ENCODE measurements around the gene RBMS3. TPM values are rescaled to one million over a fixed set of nuclear protein-coding genes. Genes with fewer than 3 reads are reported as not detected.
"Not testable (repeated sequence)": the region's sequence is repeated elsewhere in the genome, so short reads cannot be mapped to it uniquely, and the experiment has no call there.

RBMS3 gene
- total and polyA plus RNA-seq, 7 donors = 0.46 to 61.9 (median 39.9) TPM

GRCh38 chr3:29796808-29797207 lies 515.9 kb downstream of the RBMS3 start:
- 93 to 96% methylated on average over 8 of the region's 8 CpGs for WGBS, 2 donors
- TF ChIP-seq POLR2A (IDR thresholded peaks at IDR 0.05) = no peak
- TF ChIP-seq, protein P1, sequence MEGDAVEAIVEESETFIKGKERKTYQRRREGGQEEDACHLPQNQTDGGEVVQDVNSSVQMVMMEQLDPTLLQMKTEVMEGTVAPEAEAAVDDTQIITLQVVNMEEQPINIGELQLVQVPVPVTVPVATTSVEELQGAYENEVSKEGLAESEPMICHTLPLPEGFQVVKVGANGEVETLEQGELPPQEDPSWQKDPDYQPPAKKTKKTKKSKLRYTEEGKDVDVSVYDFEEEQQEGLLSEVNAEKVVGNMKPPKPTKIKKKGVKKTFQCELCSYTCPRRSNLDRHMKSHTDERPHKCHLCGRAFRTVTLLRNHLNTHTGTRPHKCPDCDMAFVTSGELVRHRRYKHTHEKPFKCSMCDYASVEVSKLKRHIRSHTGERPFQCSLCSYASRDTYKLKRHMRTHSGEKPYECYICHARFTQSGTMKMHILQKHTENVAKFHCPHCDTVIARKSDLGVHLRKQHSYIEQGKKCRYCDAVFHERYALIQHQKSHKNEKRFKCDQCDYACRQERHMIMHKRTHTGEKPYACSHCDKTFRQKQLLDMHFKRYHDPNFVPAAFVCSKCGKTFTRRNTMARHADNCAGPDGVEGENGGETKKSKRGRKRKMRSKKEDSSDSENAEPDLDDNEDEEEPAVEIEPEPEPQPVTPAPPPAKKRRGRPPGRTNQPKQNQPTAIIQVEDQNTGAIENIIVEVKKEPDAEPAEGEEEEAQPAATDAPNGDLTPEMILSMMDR (IDR thresholded peaks at IDR 0.05) = no peak
- TF ChIP-seq EP300 (IDR thresholded peaks at IDR 0.05) = no peak
- no peak for TF ChIP-seq POLR2AphosphoS5 (IDR thresholded peaks at IDR 0.05)
- Histone ChIP-seq H3K4me1 (no peaks in the 10 kb centered on the region), H3K27ac (no peak overlapping the region), H3K9me3 (no peaks in the 10 kb centered on the region), H3K27me3 (no peaks in the 10 kb centered on the region), H3K36me3 (no peaks in the 10 kb centered on the region), H3K4me3 (no peak overlapping the region)
- no peak for DNase-seq
- intact Hi-C loops (cut with DNase I) = no loop called here

GRCh38 chr3:29802057-29802456 lies 521.2 kb downstream of the RBMS3 start:
- H3K4me1 ChIP-seq = no peaks in the 10 kb centered on the region
- TF ChIP-seq POLR2AphosphoS5 (IDR thresholded peaks at IDR 0.05) (no peak), POLR2A (IDR thresholded peaks at IDR 0.05) (no peak)
- H3K27ac ChIP-seq = no peak overlapping the region
- H3K9me3 ChIP-seq = no peaks in the 10 kb centered on the region
- no peaks in the 10 kb centered on the region for H3K27me3 ChIP-seq
- WGBS, 2 donors = 50 to 75% methylated on average over 4 of the region's 4 CpGs
- H3K4me3 ChIP-seq = no peak overlapping the region
- H3K36me3 ChIP-seq = no peaks in the 10 kb centered on the region
- intact Hi-C loops (cut with DNase I) = no loop called here
- no peak for DNase-seq

- no peaks in the 10 kb centered on the region for H3K9me3 ChIP-seq
- no peaks in the 10 kb centered on the region for H3K4me1 ChIP-seq
- no peak for DNase-seq
- H3K36me3 ChIP-seq = no peaks in the 10 kb centered on the region
- no peak overlapping the region for H3K4me3 ChIP-seq
- no peak overlapping the region for H3K27ac ChIP-seq
- TF ChIP-seq EP300 (IDR thresholded peaks at IDR 0.05) (no peak), POLR2AphosphoS5 (IDR thresholded peaks at IDR 0.05) (no peak), POLR2A (IDR thresholded peaks at IDR 0.05) (no peak)
- TF ChIP-seq, protein P1 (IDR thresholded peaks at IDR 0.05) = no peak
- H3K27me3 ChIP-seq = no peaks in the 10 kb centered on the region
- intact Hi-C loops (cut with DNase I) = no loop called here
Observed at GRCh38 chr3:29804044-29804443, 523.2 kb downstream of the RBMS3 start.

GRCh38 chr3:29805757-29806156 lies 524.9 kb downstream of the RBMS3 start:
- Histone ChIP-seq H3K27ac (no peak overlapping the region), H3K36me3 (no peaks in the 10 kb centered on the region), H3K9me3 (no peaks in the 10 kb centered on the region), H3K4me1 (no peaks in the 10 kb centered on the region), H3K4me3 (no peak overlapping the region), H3K27me3 (no peaks in the 10 kb centered on the region)
- intact Hi-C loops (cut with DNase I) = no loop called here
- 0 to 90% methylated on average over 1 of the region's 1 CpG for WGBS, 2 donors
- TF ChIP-seq POLR2AphosphoS5 (IDR thresholded peaks at IDR 0.05) (no peak), POLR2A (IDR thresholded peaks at IDR 0.05) (no peak), EP300 (IDR thresholded peaks at IDR 0.05) (no peak)
- TF ChIP-seq, protein P1 (IDR thresholded peaks at IDR 0.05) = no peak
- no peak for DNase-seq

DNA sequence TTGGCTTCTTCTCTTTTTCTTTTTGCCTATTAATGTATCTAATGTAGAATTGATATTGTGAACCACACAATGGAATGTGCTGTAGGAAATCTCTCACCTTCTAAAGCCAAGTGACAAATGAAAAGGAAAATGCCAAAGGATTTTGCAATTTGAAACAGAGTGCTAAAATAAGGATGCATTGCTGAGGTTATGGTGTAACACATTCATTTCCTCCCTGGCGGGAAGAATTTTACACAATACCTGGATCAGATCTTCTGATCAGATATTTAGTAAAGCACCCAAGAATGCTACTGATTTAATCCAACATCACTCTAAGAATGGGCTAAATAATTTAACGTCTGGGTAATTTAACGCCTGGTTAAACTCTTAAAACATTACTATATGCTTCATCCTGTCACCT lies 527.5 kb downstream of the RBMS3 start:
- H3K27me3 ChIP-seq; H3K9me3 ChIP-seq; H3K36me3 ChIP-seq; intact Hi-C loops (cut with DNase I); H3K27ac ChIP-seq; H3K4me3 ChIP-seq; DNase-seq; H3K4me1 ChIP-seq: not testable (repeated sequence)
- 86 to 91% methylated on average over 3 of the region's 3 CpGs for WGBS, 2 donors

DNA sequence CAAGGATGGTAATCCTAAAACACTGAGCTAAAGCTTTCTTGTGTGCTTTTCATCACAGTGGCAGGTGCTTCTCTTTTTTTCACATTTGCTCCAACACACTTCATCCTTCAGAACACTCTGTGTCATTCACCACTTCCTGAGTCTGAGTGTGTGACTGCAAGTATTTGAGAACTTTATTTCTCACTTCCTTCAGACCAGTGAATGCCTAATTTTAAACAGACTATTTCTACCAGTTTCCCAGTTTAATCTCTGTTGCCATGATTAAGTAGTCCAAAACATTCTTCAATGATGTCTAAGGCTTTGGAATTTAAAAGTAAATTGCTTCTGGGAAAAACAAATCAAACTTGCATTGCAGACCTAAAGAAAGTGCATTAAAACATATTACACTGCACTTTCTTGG lies 541.2 kb downstream of the RBMS3 start:
- Histone ChIP-seq H3K4me3 (no peak overlapping the region), H3K36me3 (no peaks in the 10 kb centered on the region), H3K27ac (no peak overlapping the region), H3K4me1 (no peaks in the 10 kb centered on the region), H3K27me3 (no peaks in the 10 kb centered on the region), H3K9me3 (no peaks in the 10 kb centered on the region)
- no peak for DNase-seq
- intact Hi-C loops (cut with DNase I) = no loop called here
- TF ChIP-seq, protein P1 (IDR thresholded peaks at IDR 0.05) = no peak
- no peak for TF ChIP-seq POLR2A (IDR thresholded peaks at IDR 0.05)
- TF ChIP-seq POLR2AphosphoS5 (IDR thresholded peaks at IDR 0.05) = no peak
- no peak for TF ChIP-seq EP300 (IDR thresholded peaks at IDR 0.05)
